HG02678 (cell line): ENCODE results near the gene CDH1.
"Not testable (repeated sequence)": the region's sequence is repeated elsewhere in the genome, so short reads cannot be mapped to it uniquely, and the experiment has no call there.

ENCODE experiments used
- ATAC-seq: cut with Tn5 transposase; IDR thresholded peaks from one replicate; pipeline ENCODE4 v1.9.1; 2021; ENCODE audit warnings: mild to moderate bottlenecking, moderate library complexity; ENCODE audit not compliant: unreplicated experiment

The CDH1 gene

DNA sequence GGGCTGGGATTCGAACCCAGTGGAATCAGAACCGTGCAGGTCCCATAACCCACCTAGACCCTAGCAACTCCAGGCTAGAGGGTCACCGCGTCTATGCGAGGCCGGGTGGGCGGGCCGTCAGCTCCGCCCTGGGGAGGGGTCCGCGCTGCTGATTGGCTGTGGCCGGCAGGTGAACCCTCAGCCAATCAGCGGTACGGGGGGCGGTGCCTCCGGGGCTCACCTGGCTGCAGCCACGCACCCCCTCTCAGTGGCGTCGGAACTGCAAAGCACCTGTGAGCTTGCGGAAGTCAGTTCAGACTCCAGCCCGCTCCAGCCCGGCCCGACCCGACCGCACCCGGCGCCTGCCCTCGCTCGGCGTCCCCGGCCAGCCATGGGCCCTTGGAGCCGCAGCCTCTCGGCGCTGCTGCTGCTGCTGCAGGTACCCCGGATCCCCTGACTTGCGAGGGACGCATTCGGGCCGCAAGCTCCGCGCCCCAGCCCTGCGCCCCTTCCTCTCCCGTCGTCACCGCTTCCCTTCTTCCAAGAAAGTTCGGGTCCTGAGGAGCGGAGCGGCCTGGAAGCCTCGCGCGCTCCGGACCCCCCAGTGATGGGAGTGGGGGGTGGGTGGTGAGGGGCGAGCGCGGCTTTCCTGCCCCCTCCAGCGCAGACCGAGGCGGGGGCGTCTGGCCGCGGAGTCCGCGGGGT is at the start of gene CDH1:
TSS of gene CDH1 (plus strand) at position 247 of the 684 bp plus-strand sequence. CDS start at position 371, 124 bp downstream.
- ATAC-seq = no peak

GRCh38 chr16:68689921-68690320 is 47.2 kb upstream of the CDH1 start:
- ATAC-seq = no peak

DNA sequence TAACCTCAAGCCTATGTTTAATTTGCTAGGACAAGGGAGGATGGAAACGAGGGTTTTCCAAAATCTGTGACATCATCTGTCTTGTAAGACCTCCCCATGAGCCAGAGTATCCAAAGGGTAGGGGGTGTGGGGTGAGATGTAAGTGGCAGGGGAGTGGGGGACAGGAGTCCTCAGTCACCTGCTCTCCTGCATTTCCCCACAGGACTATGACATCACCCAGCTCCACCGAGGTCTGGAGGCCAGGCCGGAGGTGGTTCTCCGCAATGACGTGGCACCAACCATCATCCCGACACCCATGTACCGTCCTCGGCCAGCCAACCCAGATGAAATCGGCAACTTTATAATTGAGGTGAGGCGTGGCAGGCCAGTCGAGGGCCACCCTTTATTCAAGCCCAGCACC is 41.5 kb upstream of the CDH1 start:
- no peak for ATAC-seq

GRCh38 chr16:68696514-68696913 is 40.6 kb upstream of the CDH1 start:
- no peak for ATAC-seq

- ATAC-seq = no peak
Observed at GRCh38 chr16:68698091-68698490, 39.0 kb upstream of the CDH1 start.

DNA sequence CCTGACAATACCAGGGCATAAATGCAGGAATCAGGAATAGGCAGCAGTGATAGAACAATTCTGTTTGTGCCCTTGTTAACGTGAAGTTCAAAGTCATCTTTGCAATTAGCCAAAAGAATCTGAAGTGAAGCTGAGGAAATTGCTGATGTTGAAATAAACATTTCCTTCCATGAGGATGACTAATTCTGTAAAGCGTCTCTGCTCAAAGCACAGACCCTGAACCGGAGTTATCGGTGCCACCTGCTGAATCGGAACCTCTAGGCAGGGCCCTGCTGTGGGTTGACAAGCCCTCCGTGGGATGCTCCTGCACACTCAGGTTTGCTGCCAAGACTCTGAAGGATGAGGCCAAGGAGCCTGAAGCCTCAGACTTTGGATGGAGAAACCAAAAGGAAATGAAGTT is 37.0 kb upstream of the CDH1 start:
- no peak for ATAC-seq

- no peak for ATAC-seq
Observed at GRCh38 chr16:68700831-68701230, 36.3 kb upstream of the CDH1 start.

- no peak for ATAC-seq
Observed at GRCh38 chr16:68704232-68704867, 32.7 kb upstream of the CDH1 start.

- ATAC-seq = no peak
Observed at GRCh38 chr16:68707340-68708152, 29.5 kb upstream of the CDH1 start.

GRCh38 chr16:68710211-68710610 is 26.9 kb upstream of the CDH1 start:
- no peak for ATAC-seq

- no peak for ATAC-seq
Observed at GRCh38 chr16:68711421-68712139, 25.5 kb upstream of the CDH1 start.

- ATAC-seq = no peak
Observed at GRCh38 chr16:68713361-68713760, 23.7 kb upstream of the CDH1 start.

DNA sequence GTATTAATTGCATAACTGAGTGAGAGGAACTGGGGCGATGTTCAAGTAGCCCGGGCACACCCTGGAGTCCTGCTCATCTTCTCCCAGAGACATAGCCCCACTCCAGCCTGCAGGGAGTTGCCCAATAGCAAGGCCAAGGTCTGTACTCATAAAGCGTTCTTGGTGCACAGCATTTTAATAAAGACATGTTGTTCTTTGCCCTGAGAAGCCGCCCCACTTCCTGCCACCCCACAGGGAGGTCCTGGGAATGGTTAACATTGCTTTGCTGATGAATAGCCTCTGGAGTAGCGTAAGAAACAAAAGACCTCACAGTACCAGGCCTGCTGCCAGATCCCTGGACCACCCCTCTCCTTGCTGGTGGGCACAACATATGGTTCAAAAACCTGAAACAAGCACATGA is 21.6 kb upstream of the CDH1 start:
- no peak for ATAC-seq

GRCh38 chr16:68716516-68716915 is 20.6 kb upstream of the CDH1 start:
- not testable (repeated sequence) for ATAC-seq

- ATAC-seq = no peak
Observed at GRCh38 chr16:68717684-68718083, 19.4 kb upstream of the CDH1 start.

GRCh38 chr16:68718590-68718989 is 18.5 kb upstream of the CDH1 start:
- ATAC-seq = no peak

GRCh38 chr16:68719993-68720489 is 17.1 kb upstream of the CDH1 start:
- peak; percentile 75 for ATAC-seq

DNA sequence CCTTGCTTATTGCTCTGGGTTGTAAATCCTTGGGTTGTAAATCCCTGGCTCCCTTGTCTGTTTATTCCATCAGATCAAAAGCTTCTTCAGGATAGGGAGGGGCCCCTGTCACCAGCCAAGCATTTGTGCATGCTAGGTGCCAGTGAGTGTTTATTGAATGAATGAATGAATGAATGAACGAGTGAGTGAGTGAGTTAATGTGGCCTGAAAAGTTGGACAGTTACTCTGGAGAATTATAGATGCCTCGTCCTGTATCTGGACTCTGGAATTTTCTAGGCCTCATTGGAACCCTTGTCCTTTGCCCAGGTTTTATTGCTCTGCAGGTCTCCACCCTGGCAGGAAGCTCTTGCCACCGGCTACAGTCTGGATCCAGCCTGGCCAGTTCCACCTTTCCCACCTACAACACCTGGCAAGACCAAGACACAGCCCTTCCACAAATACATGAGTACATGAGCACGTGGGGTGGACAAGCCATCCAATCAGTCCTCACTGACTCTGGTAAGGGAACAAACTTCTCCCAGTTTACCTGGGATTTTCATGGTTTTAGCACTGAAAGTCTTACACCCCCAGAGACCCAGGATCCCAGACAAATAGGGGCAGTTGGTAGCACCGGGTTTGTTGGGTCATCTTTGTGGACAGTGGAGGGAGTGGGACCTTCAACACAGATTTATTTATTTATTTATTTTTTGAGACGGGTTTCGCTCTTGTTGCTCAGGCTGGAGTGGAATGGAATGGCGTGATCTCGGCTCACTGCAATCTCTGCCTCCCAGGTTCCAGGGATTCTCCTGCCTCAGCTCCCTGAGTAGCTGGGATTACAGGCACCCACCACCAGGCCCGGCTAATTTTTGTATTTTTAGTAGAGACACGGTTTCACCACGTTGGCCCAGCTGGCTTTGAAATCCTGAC is 14.7 kb upstream of the CDH1 start:
- ATAC-seq = no peak

DNA sequence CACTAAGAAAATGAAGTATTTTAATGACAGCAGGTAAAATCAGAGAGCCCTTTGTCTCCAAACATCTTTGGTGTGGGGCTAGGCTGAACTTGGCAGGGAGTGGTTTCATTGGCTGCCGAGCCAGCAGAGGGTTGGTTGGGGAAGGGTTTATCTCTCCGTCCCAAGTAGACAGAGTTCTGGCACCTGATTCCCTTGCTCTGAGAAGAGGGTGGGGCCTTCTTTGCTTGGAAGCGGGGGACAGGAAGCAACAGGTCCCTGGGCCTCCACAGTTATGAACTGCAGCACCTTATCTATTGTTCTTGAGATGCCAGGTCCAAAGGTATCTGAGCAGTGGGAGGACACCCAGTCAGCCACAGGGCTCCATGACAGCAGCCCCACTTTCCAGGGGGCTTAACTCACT is 12.3 kb upstream of the CDH1 start:
- no peak for ATAC-seq

GRCh38 chr16:68728523-68728922 is 8.6 kb upstream of the CDH1 start:
- ATAC-seq = no peak
